ENCODE data around the gene PRPS1L1.

Gene PRPS1L1

GRCh38 chr7:18013936-18014335, 13.7 kb downstream of the PRPS1L1 start:
- Histone ChIP-seq H3K23ac (ENCODE audit: low read length) (no peak overlapping the region), H3K14ac (ENCODE audit: low read length) (no peak overlapping the region), H3K27me3 (ENCODE audit: insufficient read depth, low read length) (no peaks in the 10 kb centered on the region), H3K27ac (ENCODE audit: low read depth, low read length) (no peak overlapping the region), H4K12ac (ENCODE audit: low read depth, low read length) (no peak overlapping the region), H3K36me3 (ENCODE audit: control insufficient read depth in 1 of 2, insufficient read depth in 2 of 2, low read length in 2 of 2) (no peaks in the 10 kb centered on the region), H3K9me3 (ENCODE audit: insufficient read depth, low read depth, low read length) (no peaks in the 10 kb centered on the region), H2BK120ac (ENCODE audit: insufficient read depth, low read length, poor library complexity) (no peak overlapping the region), H3K4ac (ENCODE audit: low read depth, low read length) (no peak overlapping the region), H2BK5ac (ENCODE audit: low read depth, low read length, poor library complexity) (no peak overlapping the region), H3K18ac (ENCODE audit: low read length) (no peak overlapping the region), H2AK5ac (ENCODE audit: low read length) (no peak overlapping the region), H4K91ac (ENCODE audit: low read depth, low read length) (no peak overlapping the region), H2AFZ (ENCODE audit: insufficient read depth, low read length, poor library complexity) (no peak overlapping the region), H3K4me3 (ENCODE audit: low read depth, low read length) (no peak overlapping the region), H3K79me2 (ENCODE audit: control insufficient read depth, insufficient read depth, low read length, poor library complexity) (no peaks in the 10 kb centered on the region), H3K9ac (ENCODE audit: low read length) (no peak overlapping the region), H2BK12ac (ENCODE audit: low read length) (no peak overlapping the region), H3K4me2 (ENCODE audit: low read length) (no peak overlapping the region), H4K8ac (ENCODE audit: low read depth, low read length) (no peak overlapping the region), H3K4me1 (ENCODE audit: control insufficient read depth in 1 of 2, insufficient read depth in 2 of 2, low read length in 2 of 2) (no peaks in the 10 kb centered on the region), H3K79me1 (ENCODE audit: low read length) (no peaks in the 10 kb centered on the region)
- no peak for DNase-seq

- H3K9me3 ChIP-seq (ENCODE audit: insufficient read depth, low read depth, low read length), result no peaks in the 10 kb centered on the region
- no peak overlapping the region for H2AK5ac ChIP-seq (ENCODE audit: low read length)
- no peak overlapping the region for H3K9ac ChIP-seq (ENCODE audit: low read length)
- no peak for DNase-seq
- no peak overlapping the region for H3K4ac ChIP-seq (ENCODE audit: low read depth, low read length)
- no peaks in the 10 kb centered on the region for H3K79me2 ChIP-seq (ENCODE audit: control insufficient read depth, insufficient read depth, low read length, poor library complexity)
- WGBS (ENCODE audit: extremely low coverage, insufficient coverage, insufficient read length), result no CpG with 5 or more reads among the region's 3 CpGs
- H3K18ac ChIP-seq (ENCODE audit: low read length), result no peak overlapping the region
- no peaks in the 10 kb centered on the region for H3K79me1 ChIP-seq (ENCODE audit: low read length)
- H3K36me3 ChIP-seq (ENCODE audit: control insufficient read depth in 1 of 2, insufficient read depth in 2 of 2, low read length in 2 of 2), result no peaks in the 10 kb centered on the region
- H3K27me3 ChIP-seq (ENCODE audit: insufficient read depth, low read length), result no peaks in the 10 kb centered on the region
- H3K4me1 ChIP-seq (ENCODE audit: control insufficient read depth in 1 of 2, insufficient read depth in 2 of 2, low read length in 2 of 2), result no peaks in the 10 kb centered on the region
- H3K4me2 ChIP-seq (ENCODE audit: low read length), result no peak overlapping the region
- H2BK12ac ChIP-seq (ENCODE audit: low read length), result no peak overlapping the region
- H2BK5ac ChIP-seq (ENCODE audit: low read depth, low read length, poor library complexity), result no peak overlapping the region
- no peak overlapping the region for H3K14ac ChIP-seq (ENCODE audit: low read length)
- H3K23ac ChIP-seq (ENCODE audit: low read length), result no peak overlapping the region
- no peak overlapping the region for H3K27ac ChIP-seq (ENCODE audit: low read depth, low read length)
- H2AFZ ChIP-seq (ENCODE audit: insufficient read depth, low read length, poor library complexity), result no peak overlapping the region
- no peak overlapping the region for H2BK120ac ChIP-seq (ENCODE audit: insufficient read depth, low read length, poor library complexity)
- no peak overlapping the region for H4K91ac ChIP-seq (ENCODE audit: low read depth, low read length)
- H4K8ac ChIP-seq (ENCODE audit: low read depth, low read length), result no peak overlapping the region
- H3K4me3 ChIP-seq (ENCODE audit: low read depth, low read length), result no peak overlapping the region
- H4K12ac ChIP-seq (ENCODE audit: low read depth, low read length), result no peak overlapping the region
Observed at GRCh38 chr7:18004372-18004771, 23.3 kb downstream of the PRPS1L1 start.

GRCh38 chr7:18003286-18003994, 24.2 kb downstream of the PRPS1L1 start:
- H3K9me3 ChIP-seq (ENCODE audit: insufficient read depth, low read depth, low read length), result no peaks in the 10 kb centered on the region
- no CpG with 5 or more reads among the region's 4 CpGs for WGBS (ENCODE audit: extremely low coverage, insufficient coverage, insufficient read length)

GRCh38 chr7:17998692-17999091, 29.0 kb downstream of the PRPS1L1 start:
- no CpG with 5 or more reads among the region's 2 CpGs for WGBS (ENCODE audit: extremely low coverage, insufficient coverage, insufficient read length)
- Histone ChIP-seq H3K18ac (ENCODE audit: low read length) (no peak overlapping the region), H3K14ac (ENCODE audit: low read length) (no peak overlapping the region), H3K27me3 (ENCODE audit: insufficient read depth, low read length) (no peaks in the 10 kb centered on the region), H3K9me3 (ENCODE audit: insufficient read depth, low read depth, low read length) (no peaks in the 10 kb centered on the region), H4K91ac (ENCODE audit: low read depth, low read length) (no peak overlapping the region), H2AK5ac (ENCODE audit: low read length) (no peak overlapping the region), H3K4ac (ENCODE audit: low read depth, low read length) (no peak overlapping the region), H4K12ac (ENCODE audit: low read depth, low read length) (no peak overlapping the region), H2BK5ac (ENCODE audit: low read depth, low read length, poor library complexity) (no peak overlapping the region), H3K27ac (ENCODE audit: low read depth, low read length) (no peak overlapping the region), H3K23ac (ENCODE audit: low read length) (no peak overlapping the region), H4K8ac (ENCODE audit: low read depth, low read length) (no peak overlapping the region), H3K4me3 (ENCODE audit: low read depth, low read length) (no peak overlapping the region), H2BK120ac (ENCODE audit: insufficient read depth, low read length, poor library complexity) (no peak overlapping the region), H3K79me1 (ENCODE audit: low read length) (no peaks in the 10 kb centered on the region), H2BK12ac (ENCODE audit: low read length) (no peak overlapping the region), H3K36me3 (ENCODE audit: control insufficient read depth in 1 of 2, insufficient read depth in 2 of 2, low read length in 2 of 2) (no peaks in the 10 kb centered on the region), H3K4me1 (ENCODE audit: control insufficient read depth in 1 of 2, insufficient read depth in 2 of 2, low read length in 2 of 2) (no peaks in the 10 kb centered on the region), H2AFZ (ENCODE audit: insufficient read depth, low read length, poor library complexity) (no peak overlapping the region), H3K9ac (ENCODE audit: low read length) (no peak overlapping the region), H3K4me2 (ENCODE audit: low read length) (no peak overlapping the region), H3K79me2 (ENCODE audit: control insufficient read depth, insufficient read depth, low read length, poor library complexity) (no peaks in the 10 kb centered on the region)
- no peak for DNase-seq

More at GRCh38 chr7:18003286-18003994, 24.2 kb downstream of the PRPS1L1 start:
- no peak overlapping the region for H3K4ac ChIP-seq (ENCODE audit: low read depth, low read length)
- H3K9ac ChIP-seq (ENCODE audit: low read length), result no peak overlapping the region
- no peak overlapping the region for H2BK120ac ChIP-seq (ENCODE audit: insufficient read depth, low read length, poor library complexity)
- H3K79me2 ChIP-seq (ENCODE audit: control insufficient read depth, insufficient read depth, low read length, poor library complexity), result no peaks in the 10 kb centered on the region
- H2AFZ ChIP-seq (ENCODE audit: insufficient read depth, low read length, poor library complexity), result no peak overlapping the region
- no peaks in the 10 kb centered on the region for H3K4me1 ChIP-seq (ENCODE audit: control insufficient read depth in 1 of 2, insufficient read depth in 2 of 2, low read length in 2 of 2)
- H3K27me3 ChIP-seq (ENCODE audit: insufficient read depth, low read length), result no peaks in the 10 kb centered on the region
- H3K23ac ChIP-seq (ENCODE audit: low read length), result no peak overlapping the region
- no peak overlapping the region for H3K4me2 ChIP-seq (ENCODE audit: low read length)
- H3K36me3 ChIP-seq (ENCODE audit: control insufficient read depth in 1 of 2, insufficient read depth in 2 of 2, low read length in 2 of 2), result no peaks in the 10 kb centered on the region
- no peaks in the 10 kb centered on the region for H3K79me1 ChIP-seq (ENCODE audit: low read length)
- no peak overlapping the region for H3K14ac ChIP-seq (ENCODE audit: low read length)
- H4K12ac ChIP-seq (ENCODE audit: low read depth, low read length), result no peak overlapping the region
- no peak overlapping the region for H3K27ac ChIP-seq (ENCODE audit: low read depth, low read length)
- H2BK5ac ChIP-seq (ENCODE audit: low read depth, low read length, poor library complexity), result no peak overlapping the region
- H2AK5ac ChIP-seq (ENCODE audit: low read length), result no peak overlapping the region
- no peak overlapping the region for H4K91ac ChIP-seq (ENCODE audit: low read depth, low read length)
- DNase-seq, result no peak
- H3K4me3 ChIP-seq (ENCODE audit: low read depth, low read length), result no peak overlapping the region
- H2BK12ac ChIP-seq (ENCODE audit: low read length), result no peak overlapping the region
- no peak overlapping the region for H4K8ac ChIP-seq (ENCODE audit: low read depth, low read length)
- H3K18ac ChIP-seq (ENCODE audit: low read length), result no peak overlapping the region
